Stimulated activated CD8-positive, alpha-beta memory T cell treated with anti-CD3 and anti-CD28 coated beads, Interleukin-15, amount 100 ng/mL, for 24 hours (primary cell): ENCODE measurements around the gene MYH13.
"Not testable (repeated sequence)": the region's sequence is repeated elsewhere in the genome, so short reads cannot be mapped to it uniquely, and the experiment has no call there.

Source experiments
- DNase-seq: peaks from one replicate; pipeline ENCODE4 v3.0.0-alpha.2; 2020; ENCODE audit warnings: low read depth

The MYH13 gene

GRCh38 chr17:10304758-10305300 lies 68.0 kb downstream of the MYH13 start:
- no peak for DNase-seq

- DNase-seq: no peak
Measured at GRCh38 chr17:10297691-10298090, 75.1 kb downstream of the MYH13 start.

- DNase-seq: no peak
Measured at GRCh38 chr17:10295728-10296343, 77.0 kb downstream of the MYH13 start.

GRCh38 chr17:10294180-10294579 lies 78.6 kb downstream of the MYH13 start:
- no peak for DNase-seq

GRCh38 chr17:10292057-10292937 lies 80.5 kb downstream of the MYH13 start:
- no peak for DNase-seq

- not testable (repeated sequence) for DNase-seq
Measured at GRCh38 chr17:10291576-10291975, 81.2 kb downstream of the MYH13 start.

GRCh38 chr17:10290041-10290440 lies 82.8 kb downstream of the MYH13 start:
- no peak for DNase-seq

GRCh38 chr17:10286324-10286723 lies 86.5 kb downstream of the MYH13 start:
- DNase-seq: no peak

- DNase-seq: no peak
Measured at GRCh38 chr17:10285896-10286295, 86.9 kb downstream of the MYH13 start.

GRCh38 chr17:10280068-10280467 lies 92.7 kb downstream of the MYH13 start:
- no peak for DNase-seq

GRCh38 chr17:10278218-10278617 lies 94.6 kb downstream of the MYH13 start:
- no peak for DNase-seq

- DNase-seq: no peak
Measured at GRCh38 chr17:10276436-10276835, 96.4 kb downstream of the MYH13 start.

- no peak for DNase-seq
Measured at GRCh38 chr17:10275418-10275817, 97.4 kb downstream of the MYH13 start.

- DNase-seq: no peak
Measured at GRCh38 chr17:10271106-10271562, 101.7 kb downstream of the MYH13 start.

GRCh38 chr17:10270258-10270657 lies 102.5 kb downstream of the MYH13 start:
- no peak for DNase-seq

- no peak for DNase-seq
Measured at GRCh38 chr17:10268005-10268404, 104.8 kb downstream of the MYH13 start.

- DNase-seq: no peak
Measured at GRCh38 chr17:10266296-10266876, 106.4 kb downstream of the MYH13 start.

- DNase-seq: no peak
Measured at GRCh38 chr17:10265100-10265810, 107.6 kb downstream of the MYH13 start.

GRCh38 chr17:10264051-10264450 lies 108.8 kb downstream of the MYH13 start:
- no peak for DNase-seq

- DNase-seq: no peak
Measured at GRCh38 chr17:10262451-10262850, 110.4 kb downstream of the MYH13 start.

GRCh38 chr17:10261098-10261497 lies 111.7 kb downstream of the MYH13 start:
- no peak for DNase-seq
